Activated CD4-positive, alpha-beta T cell treated with anti-CD3 and anti-CD28 coated beads for 36 hours (primary cell): ENCODE results near the gene ICAM5. TPM values are rescaled to one million over a fixed set of nuclear protein-coding genes. Genes with fewer than 3 reads are reported as not detected.

Experiments
- ATAC-seq: fragments of 200-7000 bp; cut with Tn5 transposase; one replicate; pipeline ENCODE4 v1.10.0; 2021; ENCODE audit warnings: mild to moderate bottlenecking, moderate library complexity
- CTCF ChIA-PET: fragments of 350-600 bp; sonication (Branson Sonifier 250); formaldehyde crosslinking; loops from one replicate; lab custom pipeline; 2021; ENCODE audit warnings: antibody characterized with exemption; lab: Charles Lee
- POLR2A ChIA-PET: fragments of 350-600 bp; sonication (Branson Sonifier 250); formaldehyde crosslinking; loops from one replicate; lab custom pipeline; 2021; ENCODE audit warnings: antibody characterized with exemption, inconsistent platforms; lab: Charles Lee
- DNase-seq: peaks from one replicate; pipeline ENCODE4 v3.0.0-alpha.2; 2020
- H3K27ac Mint-ChIP-seq: one replicate; pipeline ENCODE4 v1.8.0; 2021; ENCODE audit warnings: mixed read lengths
- H3K27me3 Mint-ChIP-seq: one replicate; pipeline ENCODE4 v1.8.0; 2021; ENCODE audit warnings: mixed read lengths
- H3K36me3 Mint-ChIP-seq: one replicate; pipeline ENCODE4 v1.8.0; 2021; ENCODE audit warnings: low read depth, mixed read lengths
- H3K4me1 Mint-ChIP-seq: one replicate; pipeline ENCODE4 v1.8.0; 2021; ENCODE audit warnings: mixed read lengths
- H3K4me3 Mint-ChIP-seq: one replicate; pipeline ENCODE4 v1.8.0; 2021; ENCODE audit warnings: mild to moderate bottlenecking, moderate library complexity, mixed read lengths
- H3K9me3 Mint-ChIP-seq: one replicate; pipeline ENCODE4 v1.8.0; 2021; ENCODE audit warnings: low read depth, mixed read lengths
- intact Hi-C, 2 experiments: fragments of 100-400 bp; cut with DNase I in 1 of 2; cut with micrococcal nuclease in 1 of 2; formaldehyde crosslinking; loops; one replicate each; pipeline versions ENCODE4 v1.14.2 to v1.15.1; 2022 to 2024; cut with DNase I, micrococcal nuclease
- total RNA-seq, 2 experiments: library from RNA; stranded (reverse); gene quantifications; one replicate each; pipeline ENCODE4 v1.2.3, GENCODE V29; 2021

ICAM5 gene
- total RNA-seq, 2 experiments from 2014 or later: 1.9 TPM

DNA sequence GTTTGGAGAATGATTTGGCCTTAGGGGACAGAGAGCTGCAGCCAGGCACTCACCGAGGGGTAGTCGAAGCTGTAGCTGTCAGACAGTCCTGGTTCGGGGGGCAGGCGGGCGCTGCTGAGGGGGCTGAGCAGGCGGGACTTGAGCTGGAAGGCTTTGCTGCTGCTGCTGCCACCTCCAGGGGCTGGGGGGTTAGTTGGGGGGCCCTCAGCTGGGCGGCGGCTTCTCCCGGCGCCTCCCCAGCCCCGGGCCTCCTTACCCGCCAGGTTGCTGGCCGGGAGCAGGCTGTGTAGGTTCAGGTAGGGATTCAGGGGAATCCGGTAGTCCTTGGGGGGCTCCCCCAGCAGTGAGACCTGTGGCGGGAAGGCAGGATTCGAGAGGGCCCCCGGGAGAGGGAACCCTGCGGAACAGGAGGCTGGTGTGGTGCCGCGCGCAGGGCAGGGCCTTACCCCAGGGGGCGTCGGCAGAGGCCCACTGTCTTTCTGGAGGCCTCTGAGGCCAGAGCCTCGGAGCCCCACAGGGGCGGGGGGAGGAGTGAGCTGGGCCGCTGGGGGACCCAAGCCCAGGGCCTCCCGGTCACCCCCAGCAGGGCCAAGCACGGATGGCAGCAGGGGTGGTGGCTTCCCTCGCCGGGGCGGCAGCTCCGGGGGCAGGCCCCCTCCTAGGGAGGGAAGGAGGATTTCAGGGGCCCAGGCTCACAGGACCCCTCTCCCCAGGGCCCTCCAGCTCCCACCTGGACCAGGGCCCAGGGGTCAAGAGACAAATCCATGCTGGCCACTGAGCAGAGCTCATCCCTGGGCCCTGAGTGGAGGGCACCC lies 31.1 kb downstream of the ICAM5 start:
- H3K4me3 Mint-ChIP-seq: no peak overlapping the region
- H3K27me3 Mint-ChIP-seq: no peaks in the 10 kb centered on the region
- no peak for ATAC-seq
- H3K9me3 Mint-ChIP-seq: no peaks in the 10 kb centered on the region
- DNase-seq: no peak
- H3K27ac Mint-ChIP-seq: no peak overlapping the region
- ChIA-PET POLR2A (no interaction called here), CTCF (no interaction called here)
- intact Hi-C loops: no loop called here
- peaks cover 37% of the 10 kb centered on the region for H3K36me3 Mint-ChIP-seq
- H3K4me1 Mint-ChIP-seq: peaks cover 6% of the 10 kb centered on the region

DNA sequence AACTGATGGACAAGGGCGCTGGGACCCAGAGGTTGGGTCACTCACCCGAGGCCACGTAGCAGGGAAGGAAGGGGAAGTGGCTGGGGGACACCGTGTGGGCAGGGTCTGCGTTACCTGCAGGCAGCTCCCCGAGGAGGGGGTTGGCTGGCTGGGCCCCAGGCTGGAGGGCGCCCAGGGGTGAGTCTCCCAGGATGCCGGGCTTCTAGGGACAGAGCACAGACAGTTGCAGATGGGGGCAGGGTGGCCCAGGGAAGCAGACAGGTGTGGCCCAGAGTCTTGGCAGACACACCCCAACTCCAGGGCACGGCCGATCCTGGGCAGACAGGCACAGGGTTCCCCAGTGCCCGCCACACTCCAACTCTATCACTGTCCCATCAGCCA lies 31.7 kb downstream of the ICAM5 start:
- no peaks in the 10 kb centered on the region for H3K9me3 Mint-ChIP-seq
- no peak overlapping the region for H3K4me3 Mint-ChIP-seq
- ChIA-PET CTCF (no interaction called here), POLR2A (no interaction called here)
- ATAC-seq (no peak), DNase-seq (no peak)
- intact Hi-C loops: no loop called here
- H3K36me3 Mint-ChIP-seq: peaks cover 31% of the 10 kb centered on the region
- H3K4me1 Mint-ChIP-seq: no peaks in the 10 kb centered on the region
- no peaks in the 10 kb centered on the region for H3K27me3 Mint-ChIP-seq
- no peak overlapping the region for H3K27ac Mint-ChIP-seq

DNA sequence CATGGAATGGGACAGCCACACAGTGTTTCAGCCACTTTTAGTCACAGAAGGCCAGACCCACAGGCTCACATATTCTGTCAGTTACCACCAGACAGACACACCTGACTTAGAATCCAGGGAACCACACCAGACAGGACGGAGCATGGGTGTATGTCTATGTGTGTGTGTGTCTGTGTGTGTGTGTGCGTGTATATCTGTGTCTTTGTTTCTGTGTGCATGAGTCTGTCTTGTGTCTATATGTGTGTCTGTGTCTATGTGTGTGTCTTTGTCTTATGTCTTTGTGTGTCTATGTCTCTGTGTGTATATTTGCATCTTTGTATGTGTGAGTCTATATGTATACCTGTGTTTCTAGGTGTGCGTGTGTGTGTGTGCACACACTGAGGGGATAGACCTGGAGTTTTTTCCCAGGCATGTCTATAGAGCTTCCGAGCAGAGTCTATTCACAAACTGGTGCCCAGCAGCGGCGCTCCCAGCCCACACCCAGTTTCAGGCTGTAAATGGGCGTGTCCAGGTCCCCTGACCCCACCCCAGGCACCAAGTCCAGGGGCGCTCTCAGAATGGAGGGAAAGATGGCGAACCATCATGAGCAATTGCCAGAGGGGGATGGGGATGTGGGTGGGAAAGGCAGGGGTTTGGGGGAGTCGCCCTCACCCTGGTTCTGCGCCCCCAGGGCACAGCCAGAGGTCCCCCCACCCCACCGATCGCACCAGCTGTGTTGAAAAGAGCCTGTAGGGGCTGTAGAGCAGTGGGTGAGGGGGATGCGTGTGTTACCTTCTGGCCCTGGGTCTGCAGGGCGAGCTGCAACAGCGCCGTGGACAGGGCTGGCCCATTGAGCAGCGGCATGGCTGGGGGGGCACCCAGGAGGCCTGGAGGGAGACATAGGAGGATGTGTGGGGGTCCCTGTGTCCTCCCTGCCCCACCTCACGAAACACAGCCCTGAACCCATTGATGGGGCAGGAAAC lies 32.4 kb downstream of the ICAM5 start:
- Mint-ChIP-seq H3K9me3 (no peaks in the 10 kb centered on the region), H3K4me3 (no peak overlapping the region), H3K36me3 (peaks cover 28% of the 10 kb centered on the region), H3K27ac (no peak overlapping the region), H3K27me3 (no peaks in the 10 kb centered on the region), H3K4me1 (no peaks in the 10 kb centered on the region)
- ChIA-PET CTCF (no interaction called here), POLR2A (no interaction called here)
- DNase-seq (no peak), ATAC-seq (no peak)
- intact Hi-C loops: no loop called here

DNA sequence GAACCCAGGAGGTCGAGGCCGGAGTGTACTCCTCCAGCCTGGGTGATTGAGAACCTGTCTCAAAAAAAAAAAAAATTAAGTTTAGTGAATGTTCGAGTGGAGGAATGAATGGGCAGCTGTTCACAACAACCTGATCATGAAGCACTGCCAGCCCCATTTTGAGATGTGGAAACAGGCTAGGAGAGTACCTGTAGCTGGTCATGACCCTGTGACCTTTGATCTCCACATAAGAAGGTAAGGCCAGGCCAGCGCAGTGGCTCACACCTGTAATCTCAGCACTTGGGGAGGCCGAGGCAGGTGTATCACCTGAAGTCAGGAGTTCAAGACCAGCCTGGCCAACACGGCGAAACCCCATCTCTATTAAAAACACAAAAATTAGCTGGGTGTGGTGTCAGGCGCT lies 36.0 kb downstream of the ICAM5 start:
- no peak overlapping the region for H3K27ac Mint-ChIP-seq
- H3K27me3 Mint-ChIP-seq: no peaks in the 10 kb centered on the region
- H3K9me3 Mint-ChIP-seq: no peaks in the 10 kb centered on the region
- intact Hi-C loops: no loop called here
- CTCF ChIA-PET: interaction anchor here (0.6 to 1.1 kb wide), 2 partner anchors 66 to 462 kb away, joined by 3 to 4 read pairs; no protein-coding TSS in a partner anchor
- no peak for DNase-seq
- no peak for ATAC-seq
- POLR2A ChIA-PET: no interaction called here
- H3K4me3 Mint-ChIP-seq: no peak overlapping the region
- peaks cover 38% of the 10 kb centered on the region for H3K36me3 Mint-ChIP-seq
- no peaks in the 10 kb centered on the region for H3K4me1 Mint-ChIP-seq

DNA sequence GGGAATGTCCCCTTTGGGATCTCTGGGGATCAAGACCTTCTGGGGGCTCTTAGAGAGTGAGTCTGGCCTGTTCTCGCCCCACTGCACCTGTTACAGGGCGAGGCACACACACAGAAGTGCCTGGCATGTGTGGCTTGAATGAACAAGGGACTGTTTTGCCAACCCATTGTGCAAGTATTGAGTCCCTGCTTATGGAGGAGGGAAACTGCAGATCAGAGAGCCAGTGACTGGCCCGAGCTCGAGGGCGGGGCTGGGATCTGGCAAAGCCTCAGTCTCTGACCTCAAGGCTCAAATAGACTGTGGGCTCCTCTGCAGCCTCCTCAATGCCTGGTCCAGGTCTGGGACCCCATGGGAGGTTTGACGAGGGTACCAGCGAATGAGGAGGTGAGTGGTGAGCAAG lies 38.0 kb downstream of the ICAM5 start:
- no peak overlapping the region for H3K4me3 Mint-ChIP-seq
- ATAC-seq: no peak
- H3K36me3 Mint-ChIP-seq: peaks cover 39% of the 10 kb centered on the region

DNA sequence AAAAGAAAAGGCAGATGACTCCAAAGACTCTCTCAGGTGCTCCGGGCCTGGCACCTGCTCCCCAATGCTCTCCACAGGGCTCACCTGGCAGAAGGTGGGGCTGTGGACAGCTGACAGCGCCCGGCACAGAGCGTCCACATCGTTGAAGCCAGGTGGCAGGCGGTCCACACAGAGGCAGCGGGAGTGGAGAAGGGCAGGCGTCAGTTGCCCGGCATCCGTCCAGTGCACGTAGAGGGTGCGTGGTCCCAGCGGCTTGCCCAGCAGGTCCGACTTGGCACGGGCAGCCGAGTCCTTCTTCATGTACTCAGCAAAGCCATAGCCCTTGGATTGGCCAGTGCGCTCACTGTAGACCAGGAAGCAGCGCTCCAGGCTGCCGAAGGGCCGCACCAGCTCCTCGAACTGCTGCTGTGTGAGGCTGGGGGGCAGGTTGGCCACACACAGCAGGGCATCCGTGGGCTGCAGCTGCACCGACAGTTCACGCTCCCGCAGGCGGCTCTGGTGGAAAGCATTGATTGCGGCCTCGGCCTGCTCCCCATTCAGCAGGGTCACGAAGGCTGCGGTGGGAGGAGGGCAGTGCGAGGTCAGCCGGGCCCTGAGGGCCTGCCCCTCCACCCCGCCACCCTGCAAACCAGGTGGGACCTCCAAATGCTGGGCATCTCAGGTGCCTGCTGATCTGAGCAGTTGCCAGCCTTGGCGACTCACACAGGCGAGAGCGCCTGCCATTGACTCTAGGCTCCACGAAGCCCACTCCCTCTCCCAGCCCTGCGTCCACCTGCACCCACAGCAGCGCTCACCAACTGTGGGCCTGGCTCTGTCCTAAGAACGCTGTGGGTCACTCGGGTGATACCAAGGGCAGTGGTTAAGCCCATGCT lies 39.0 kb downstream of the ICAM5 start:
- Mint-ChIP-seq H3K27ac (no peak overlapping the region), H3K9me3 (no peaks in the 10 kb centered on the region), H3K4me3 (no peak overlapping the region), H3K36me3 (peaks cover 44% of the 10 kb centered on the region), H3K4me1 (peaks cover 15% of the 10 kb centered on the region), H3K27me3 (no peaks in the 10 kb centered on the region)
- ChIA-PET POLR2A (no interaction called here), CTCF (no interaction called here)
- intact Hi-C loops: no loop called here
- no peak for ATAC-seq
- no peak for DNase-seq

More for the DNA sequence above, 38.0 kb downstream of the ICAM5 start:
- no peak for DNase-seq
- ChIA-PET CTCF (no interaction called here), POLR2A (no interaction called here)
- no peak overlapping the region for H3K27ac Mint-ChIP-seq
- peaks cover 10% of the 10 kb centered on the region for H3K4me1 Mint-ChIP-seq
- no peaks in the 10 kb centered on the region for H3K27me3 Mint-ChIP-seq
- no peaks in the 10 kb centered on the region for H3K9me3 Mint-ChIP-seq
- intact Hi-C loops: no loop called here

DNA sequence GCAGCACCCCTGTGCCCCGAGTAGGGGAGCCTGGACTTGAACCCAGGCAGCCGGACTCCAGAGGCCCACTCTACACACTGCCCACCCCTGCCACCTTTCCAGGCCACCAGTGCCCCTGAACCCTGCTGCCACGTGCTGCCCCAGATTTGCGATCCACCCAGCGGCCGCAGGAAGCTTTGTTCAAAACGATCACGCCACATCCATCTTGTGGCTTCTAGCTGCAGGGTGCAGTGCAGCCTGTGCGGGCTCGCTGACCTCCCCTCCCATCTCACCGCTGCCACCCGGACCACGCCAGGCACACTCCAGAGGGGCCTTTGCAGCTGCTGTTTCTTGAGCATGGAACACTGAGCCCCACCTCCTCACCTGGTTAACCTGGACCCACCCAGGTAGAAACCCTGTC lies 39.8 kb downstream of the ICAM5 start:
- no peaks in the 10 kb centered on the region for H3K27me3 Mint-ChIP-seq
- CTCF ChIA-PET: interaction anchor here (1.0 kb wide), 1 partner anchor 59 kb away, joined by 3 read pairs; no protein-coding TSS in a partner anchor
- peaks cover 19% of the 10 kb centered on the region for H3K4me1 Mint-ChIP-seq
- H3K9me3 Mint-ChIP-seq: no peaks in the 10 kb centered on the region
- H3K27ac Mint-ChIP-seq: no peak overlapping the region
- intact Hi-C loops: no loop called here
- no peak for ATAC-seq
- DNase-seq: no peak
- H3K36me3 Mint-ChIP-seq: peaks cover 46% of the 10 kb centered on the region
- POLR2A ChIA-PET: no interaction called here
- H3K4me3 Mint-ChIP-seq: no peak overlapping the region

DNA sequence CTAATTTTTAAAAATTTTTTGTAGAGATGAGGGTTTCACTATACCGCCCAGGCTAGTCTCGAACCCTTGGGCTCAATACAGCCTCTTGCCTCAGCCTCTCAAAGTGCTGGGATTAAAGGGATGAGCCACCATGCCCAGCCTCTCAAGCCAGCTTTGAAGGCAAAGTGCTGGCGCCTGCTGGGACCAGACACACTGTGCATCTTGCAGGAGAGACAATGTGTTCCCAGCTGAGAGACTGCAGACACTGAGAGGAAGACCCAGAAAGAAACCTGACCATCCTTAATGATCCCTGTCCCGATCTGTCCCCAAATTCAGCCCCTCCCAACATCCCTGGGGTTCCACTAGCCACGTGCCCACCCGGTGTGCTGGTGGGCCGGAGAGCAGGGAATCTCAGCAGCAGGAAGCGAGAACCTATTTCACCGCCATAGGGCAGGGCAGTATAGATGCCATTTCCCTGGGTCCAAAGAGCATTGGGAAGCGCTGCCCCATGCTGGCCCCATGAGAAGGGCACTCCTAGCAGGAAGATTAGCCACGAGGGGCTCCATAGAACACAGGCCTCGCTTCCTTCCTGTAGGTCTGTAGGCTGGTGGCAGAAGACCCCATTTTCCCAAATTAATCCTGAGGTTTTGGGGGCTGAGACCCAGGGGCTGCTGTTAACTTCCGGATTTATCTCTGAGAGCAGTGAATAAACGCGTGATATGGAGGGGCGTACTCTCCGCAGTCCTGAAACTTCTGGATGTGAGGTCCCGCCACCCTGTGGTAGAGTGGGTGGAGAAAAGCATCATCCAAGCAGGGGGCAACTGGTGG lies 42.6 kb downstream of the ICAM5 start:
- CTCF ChIA-PET: interaction anchor here (1.3 to 2.1 kb wide), 2 partner anchors 61 to 84 kb away, joined by 3 to 9 read pairs; partner anchors contain the start of gene ICAM1
- peaks cover 24% of the 10 kb centered on the region for H3K4me1 Mint-ChIP-seq
- H3K27ac Mint-ChIP-seq: peak overlapping the region; percentile 96
- H3K4me3 Mint-ChIP-seq: peak overlapping the region; percentile 97
- intact Hi-C loops: loop anchor here (5.0 kb wide), 3 partner anchors 75 to 1820 kb away; partner anchors contain the start of genes CDKN2D (in 1 of the 2), KRI1 (in 1 of the 2) and ZNF414 (in 1 of the 2)
- POLR2A ChIA-PET: interaction anchor here (3.2 kb wide), 1 partner anchor 62 kb away, joined by 11 read pairs; the partner anchor contains the start of gene ICAM1
- DNase-seq: no peak
- no peaks in the 10 kb centered on the region for H3K9me3 Mint-ChIP-seq
- H3K36me3 Mint-ChIP-seq: peaks cover 48% of the 10 kb centered on the region
- ATAC-seq: peak; percentile 0
- no peaks in the 10 kb centered on the region for H3K27me3 Mint-ChIP-seq

DNA sequence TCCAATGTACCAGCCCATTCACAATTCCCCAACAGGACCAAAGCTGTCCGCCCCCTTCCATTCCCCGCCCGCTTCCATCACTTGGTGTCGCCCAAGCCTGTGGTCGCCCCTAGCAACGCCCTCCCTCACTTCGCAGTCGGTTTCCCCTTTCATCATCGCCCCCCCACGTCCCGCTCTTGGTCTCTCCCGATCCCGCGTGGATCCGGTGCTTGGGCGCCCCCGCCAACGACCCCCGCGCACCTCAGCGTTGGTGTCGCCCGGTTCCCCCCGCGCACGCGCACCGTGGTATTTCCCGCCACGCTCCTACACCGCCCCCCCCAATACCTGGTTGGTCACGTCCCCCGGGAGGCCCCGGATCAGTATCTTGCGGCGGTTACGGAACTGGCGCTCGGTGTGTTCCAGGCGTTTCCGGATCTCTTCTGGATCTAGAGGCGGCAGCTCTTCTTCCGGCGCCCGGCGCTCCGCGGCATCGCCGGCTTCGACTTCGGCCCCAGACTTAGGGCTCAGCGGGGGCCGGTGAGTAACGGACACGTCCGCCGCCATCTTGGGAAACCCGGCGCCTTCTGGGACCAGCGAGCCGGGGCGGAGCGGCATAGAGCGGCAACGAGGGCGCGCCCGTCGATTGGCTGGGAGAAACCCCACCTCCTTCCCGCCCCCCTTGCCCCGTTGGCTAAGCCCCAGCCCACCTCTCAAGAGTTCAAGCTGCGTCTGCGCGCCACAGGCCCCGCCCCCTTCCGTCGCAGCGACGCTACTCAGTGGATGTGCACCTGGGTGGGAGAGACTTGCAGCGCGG lies 43.4 kb downstream of the ICAM5 start, which contains the start of gene RAVER1:
Gene RAVER1, minus strand, starts transcription at position 565 of the 793 bp plus-strand sequence. Its CDS starts 22 bp downstream, at position 543.
- ChIA-PET POLR2A (interaction anchor here (1.0 to 3.2 kb wide), 2 partner anchors 14 to 62 kb away, joined by 5 to 11 read pairs; partner anchors contain the start of gene ICAM1), CTCF (interaction anchor here (0.5 to 2.1 kb wide), 5 partner anchors 56 to 160 kb away, joined by 3 to 9 read pairs (median 3); partner anchors contain the start of gene ICAM1)
- peaks cover 25% of the 10 kb centered on the region for H3K4me1 Mint-ChIP-seq
- no peaks in the 10 kb centered on the region for H3K27me3 Mint-ChIP-seq
- peaks cover 41% of the 10 kb centered on the region for H3K36me3 Mint-ChIP-seq
- DNase-seq (peak; percentile 99), ATAC-seq (peak; percentile 97)
- H3K27ac Mint-ChIP-seq: peak within 1 kb of the TSS; percentile 96
- peak within 1 kb of the TSS; percentile 97 for H3K4me3 Mint-ChIP-seq
- H3K9me3 Mint-ChIP-seq: no peaks in the 10 kb centered on the region
- intact Hi-C loops: loop anchor here (1.0 to 5.0 kb wide), 21 partner anchors 18 to 1821 kb away; partner anchors contain the start of genes CDKN2D (in 2 of the 2), TYK2 (in 2 of the 2), ATG4D (in 1 of the 2) and CDC37 (in 1 of the 2)
